ENCODE results near the gene CD209. TPM values are rescaled to one million over a fixed set of nuclear protein-coding genes. Genes with fewer than 3 reads are reported as not detected.
A peak's percentile ranks its signal among the peaks of the same experiment; 100 is the strongest.

The CD209 gene
- polyA plus RNA-seq, 3 donors, result 1.1 to 2.1 (median 1.8) TPM

- Histone ChIP-seq H3K9me3 (replicated peaks in 1 of 2; ENCODE audit: control insufficient read depth in 1 of 2, insufficient read depth in 1 of 2, low read length in 2 of 2) (no peaks in the 10 kb centered on the region), H3K36me3 (replicated peaks in 1 of 2; ENCODE audit: control insufficient read depth in 1 of 2, insufficient read depth in 2 of 2, low read length in 2 of 2) (no peaks in the 10 kb centered on the region), H3K4me2 (replicated peaks; ENCODE audit: extremely low read depth, low read length, poor library complexity, severe bottlenecking) (no peak overlapping the region), H3K4me1 (ENCODE audit: control insufficient read depth in 1 of 2, insufficient read depth in 2 of 2, low read length in 2 of 2) (peaks cover 51 to 55% of the 10 kb centered on the region in 2 donors), H3K9ac (ENCODE audit: insufficient read depth, low read length, poor library complexity, severe bottlenecking) (no peak overlapping the region), H2AFZ (ENCODE audit: insufficient read depth, low read depth, low read length, poor library complexity, severe bottlenecking) (no peak overlapping the region), H3K27me3 (ENCODE audit: control insufficient read depth in 2 of 2, insufficient read depth in 2 of 2, low read length in 2 of 2) (no peaks in the 10 kb centered on the region), H4K20me1 (ENCODE audit: insufficient read depth, low read length) (no peaks in the 10 kb centered on the region), H3K27ac (ENCODE audit: low read depth in 1 of 2, low read length in 2 of 2) (no peak overlapping the region), H3K4me3 (replicated peaks in 1 of 3; ENCODE audit: low read depth in 2 of 3, low read length in 3 of 3) (no peak overlapping the region), H3K79me2 (ENCODE audit: insufficient read depth, low read length) (no peaks in the 10 kb centered on the region)
- Mint-ChIP-seq H3K27ac (peak overlapping the region in 1 of 7 donors; percentile 15), H3K4me3 (no peak overlapping the region), H3K4me1 (peaks cover 57% of the 10 kb centered on the region), H3K9me3 (peaks cover 0 to 3% (median 0%) of the 10 kb centered on the region in 7 donors), H3K36me3 (peaks cover 0 to 2% of the 10 kb centered on the region in 2 donors), H3K27me3 (ENCODE audit: low read depth in 3 of 3) (peaks cover 0 to 11% (median 2%) of the 10 kb centered on the region in 3 donors)
- no peak for TF ChIP-seq CTCF (IDR thresholded peaks at IDR 0.05)
- intact Hi-C loops (cut with micrococcal nuclease), result loop anchor here in 1 of 2 donors (5.0 kb wide), 1 partner anchor 41 kb away; no protein-coding TSS in a partner anchor
- 38% methylated on average over 7 of the region's 7 CpGs for WGBS (ENCODE audit: insufficient coverage)
- DNase-seq, result no peak
Observed at GRCh38 chr19:7738023-7738422, 9.3 kb downstream of the CD209 start.

- H3K4me3 ChIP-seq (replicated peaks in 1 of 3; ENCODE audit: low read depth in 2 of 3, low read length in 3 of 3), result no peak overlapping the region
- no peaks in the 10 kb centered on the region for H3K79me2 ChIP-seq (ENCODE audit: insufficient read depth, low read length)
- no peaks in the 10 kb centered on the region for H4K20me1 ChIP-seq (ENCODE audit: insufficient read depth, low read length)
- H3K4me1 ChIP-seq (ENCODE audit: control insufficient read depth in 1 of 2, insufficient read depth in 2 of 2, low read length in 2 of 2), result peaks cover 51 to 56% of the 10 kb centered on the region in 2 donors
- no peak overlapping the region for H3K27ac ChIP-seq (ENCODE audit: low read depth in 1 of 2, low read length in 2 of 2)
- H3K9me3 ChIP-seq (replicated peaks in 1 of 2; ENCODE audit: control insufficient read depth in 1 of 2, insufficient read depth in 1 of 2, low read length in 2 of 2), result no peaks in the 10 kb centered on the region
- no peak for TF ChIP-seq CTCF (IDR thresholded peaks at IDR 0.05)
- Mint-ChIP-seq H3K4me3 (no peak overlapping the region), H3K27ac (no peak overlapping the region), H3K27me3 (ENCODE audit: low read depth in 3 of 3) (peaks cover 0 to 11% (median 2%) of the 10 kb centered on the region in 3 donors), H3K36me3 (peaks cover 0 to 2% of the 10 kb centered on the region in 2 donors), H3K4me1 (peaks cover 57% of the 10 kb centered on the region), H3K9me3 (peaks cover 0 to 3% (median 0%) of the 10 kb centered on the region in 7 donors)
- 96% methylated on average over 9 of the region's 11 CpGs for WGBS (ENCODE audit: insufficient coverage)
- no peaks in the 10 kb centered on the region for H3K36me3 ChIP-seq (replicated peaks in 1 of 2; ENCODE audit: control insufficient read depth in 1 of 2, insufficient read depth in 2 of 2, low read length in 2 of 2)
- no peaks in the 10 kb centered on the region for H3K27me3 ChIP-seq (ENCODE audit: control insufficient read depth in 2 of 2, insufficient read depth in 2 of 2, low read length in 2 of 2)
- intact Hi-C loops (cut with micrococcal nuclease), result loop anchor here in 1 of 2 donors (5.0 kb wide), 1 partner anchor 40 kb away; no protein-coding TSS in a partner anchor
- H3K4me2 ChIP-seq (replicated peaks; ENCODE audit: extremely low read depth, low read length, poor library complexity, severe bottlenecking), result no peak overlapping the region
- no peak overlapping the region for H3K9ac ChIP-seq (ENCODE audit: insufficient read depth, low read length, poor library complexity, severe bottlenecking)
- no peak for DNase-seq
- no peak overlapping the region for H2AFZ ChIP-seq (ENCODE audit: insufficient read depth, low read depth, low read length, poor library complexity, severe bottlenecking)
Observed at GRCh38 chr19:7737215-7737614, 10.1 kb downstream of the CD209 start.

All from CD14-positive monocyte (primary cell).